PC-9 (cell line): ENCODE data around the gene FBXL5. TPM values are rescaled to one million over a fixed set of nuclear protein-coding genes. Genes with fewer than 3 reads are reported as not detected.

Experiments
- BruUV-seq: library from RNA; stranded (reverse); fragments of 400-500 nt; replicated peaks from 2 replicates; lab custom pipeline; 2021; lab: Mats Ljungman, UMichigan
- CTCF ChIA-PET: fragments of 300-600 bp; sonication (Branson Sonifier 250); formaldehyde crosslinking; loops from one replicate; lab custom pipeline; 2022; ENCODE audit warnings: antibody characterized with exemption; lab: Charles Lee
- POLR2A ChIA-PET: fragments of 300-600 bp; sonication (Branson Sonifier 250); formaldehyde crosslinking; loops from one replicate; lab custom pipeline; 2022; ENCODE audit warnings: antibody characterized with exemption; ENCODE audit not compliant: unreplicated experiment; lab: Charles Lee
- DNase-seq, 2 experiments: peaks; one replicate each; pipeline versions ENCODE4 v3.0.0 to v3.0.0-alpha.2; 2015 to 2022; ENCODE audit warnings: mixed read lengths in 1 of 2
- H2AFZ ChIP-seq: fragments of 200-600 bp; sonication (generic); 2 replicates; pipeline ENCODE4 v1.8.1; 2017; ENCODE audit warnings: antibody characterized with exemption
- H3F3A ChIP-seq: fragments of 200-600 bp; sonication (generic); 2 replicates; pipeline ENCODE4 v1.8.1; 2017; ENCODE audit warnings: antibody characterized with exemption, mild to moderate bottlenecking, low read depth; ENCODE audit not compliant: insufficient read depth
- H3K27ac ChIP-seq: fragments of 200-600 bp; sonication (generic); 2 replicates; pipeline ENCODE4 v1.6.1; 2016; ENCODE audit warnings: mixed run types
- H3K27me3 ChIP-seq: fragments of 200-600 bp; sonication (generic); 2 replicates; pipeline ENCODE4 v1.6.1; 2016; ENCODE audit warnings: low read depth, mixed run types; ENCODE audit not compliant: insufficient read depth
- H3K36me3 ChIP-seq: fragments of 200-600 bp; sonication (generic); 2 replicates; pipeline ENCODE4 v1.6.1; 2016; ENCODE audit warnings: low read depth, mixed run types
- H3K4me1 ChIP-seq: fragments of 200-600 bp; sonication (generic); replicated peaks from 2 replicates; pipeline ENCODE4 v1.6.1; 2016; ENCODE audit warnings: mixed run types; ENCODE audit not compliant: insufficient read depth
- H3K4me2 ChIP-seq: fragments of 200-600 bp; sonication (generic); 2 replicates; pipeline ENCODE4 v1.6.1; 2017; ENCODE audit warnings: mixed run types
- H3K4me3 ChIP-seq: fragments of 200-600 bp; sonication (generic); 2 replicates; pipeline ENCODE4 v1.6.1; 2016; ENCODE audit warnings: mixed run types
- H3K79me2 ChIP-seq: fragments of 200-600 bp; sonication (generic); 2 replicates; pipeline ENCODE4 v1.6.1; 2017; ENCODE audit warnings: low read depth, mixed run types
- H3K9me2 ChIP-seq: fragments of 200-600 bp; sonication (generic); 2 replicates; pipeline ENCODE4 v1.8.1; 2017; ENCODE audit warnings: mild to moderate bottlenecking; ENCODE audit not compliant: insufficient read depth
- H3K9me3 ChIP-seq: fragments of 200-600 bp; sonication (generic); 2 replicates; pipeline ENCODE4 v1.8.1; 2016; ENCODE audit warnings: low read depth; ENCODE audit not compliant: insufficient read depth
- H4K20me1 ChIP-seq: fragments of 200-600 bp; sonication (generic); 2 replicates; pipeline ENCODE4 v1.8.1; 2017; ENCODE audit not compliant: insufficient read depth
- EZH2 ChIP-seq: fragments of 200-600 bp; sonication (generic); IDR thresholded peaks from 2 replicates; pipeline ENCODE4 v1.8.0; 2017; ENCODE audit warnings: antibody characterized with exemption, low read depth
- intact Hi-C: fragments of 100-400 bp; cut with micrococcal nuclease; formaldehyde crosslinking; loops from one replicate; pipeline ENCODE4 v1.10.0; 2022; ENCODE audit not compliant: unreplicated experiment
- total RNA-seq: library from RNA; stranded (reverse); gene quantifications from 2 replicates; pipeline ENCODE4 v1.2.3, GENCODE V29; 2021
- TF ChIP-seq, protein P1 (sequence below): fragments of 200-600 bp; sonication (generic); conservative IDR thresholded peaks from 2 replicates; pipeline ENCODE4 v1.6.1; 2017; ENCODE audit warnings: mixed run types, antibody characterized with exemption, mild to moderate bottlenecking, moderate library complexity

Gene FBXL5
- total RNA-seq, 1 experiment from 2014 or later = 40.7 TPM

DNA sequence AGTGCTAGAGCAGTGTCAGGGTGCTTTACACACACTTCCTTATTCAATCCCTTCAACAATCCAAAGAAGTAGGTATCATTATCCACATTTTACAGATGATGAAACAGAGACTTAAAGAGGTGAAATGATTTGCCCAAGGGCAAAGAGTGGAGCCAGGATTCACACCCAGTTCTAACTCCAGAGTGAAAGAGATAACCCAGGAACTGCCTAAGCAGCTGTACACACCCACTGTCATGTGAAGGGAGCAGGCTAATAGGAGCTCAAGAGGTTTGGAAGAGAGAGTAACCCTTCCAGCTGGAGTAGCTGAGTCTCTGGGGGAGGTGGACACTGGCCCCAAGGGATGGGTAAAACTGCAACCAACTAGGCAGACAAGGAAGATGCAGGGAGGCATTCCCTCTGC, 92.5 kb downstream of the FBXL5 start:
- Histone ChIP-seq H2AFZ (no peak overlapping the region), H3K4me2 (no peak overlapping the region), H3K9me3 (no peaks in the 10 kb centered on the region), H3K27me3 (no peaks in the 10 kb centered on the region), H3K4me3 (no peak overlapping the region), H3F3A (no peaks in the 10 kb centered on the region), H3K36me3 (no peaks in the 10 kb centered on the region), H3K79me2 (no peaks in the 10 kb centered on the region), H3K4me1 (no peaks in the 10 kb centered on the region), H3K27ac (no peak overlapping the region), H3K9me2 (no peaks in the 10 kb centered on the region), H4K20me1 (no peaks in the 10 kb centered on the region)
- no peak for DNase-seq
- TF ChIP-seq, protein P1, sequence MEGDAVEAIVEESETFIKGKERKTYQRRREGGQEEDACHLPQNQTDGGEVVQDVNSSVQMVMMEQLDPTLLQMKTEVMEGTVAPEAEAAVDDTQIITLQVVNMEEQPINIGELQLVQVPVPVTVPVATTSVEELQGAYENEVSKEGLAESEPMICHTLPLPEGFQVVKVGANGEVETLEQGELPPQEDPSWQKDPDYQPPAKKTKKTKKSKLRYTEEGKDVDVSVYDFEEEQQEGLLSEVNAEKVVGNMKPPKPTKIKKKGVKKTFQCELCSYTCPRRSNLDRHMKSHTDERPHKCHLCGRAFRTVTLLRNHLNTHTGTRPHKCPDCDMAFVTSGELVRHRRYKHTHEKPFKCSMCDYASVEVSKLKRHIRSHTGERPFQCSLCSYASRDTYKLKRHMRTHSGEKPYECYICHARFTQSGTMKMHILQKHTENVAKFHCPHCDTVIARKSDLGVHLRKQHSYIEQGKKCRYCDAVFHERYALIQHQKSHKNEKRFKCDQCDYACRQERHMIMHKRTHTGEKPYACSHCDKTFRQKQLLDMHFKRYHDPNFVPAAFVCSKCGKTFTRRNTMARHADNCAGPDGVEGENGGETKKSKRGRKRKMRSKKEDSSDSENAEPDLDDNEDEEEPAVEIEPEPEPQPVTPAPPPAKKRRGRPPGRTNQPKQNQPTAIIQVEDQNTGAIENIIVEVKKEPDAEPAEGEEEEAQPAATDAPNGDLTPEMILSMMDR = no peak
- no peak for TF ChIP-seq EZH2
- intact Hi-C loops = no loop called here
- ChIA-PET POLR2A (no interaction called here), CTCF (no interaction called here)
- BruUV-seq = no TSS peak

DNA sequence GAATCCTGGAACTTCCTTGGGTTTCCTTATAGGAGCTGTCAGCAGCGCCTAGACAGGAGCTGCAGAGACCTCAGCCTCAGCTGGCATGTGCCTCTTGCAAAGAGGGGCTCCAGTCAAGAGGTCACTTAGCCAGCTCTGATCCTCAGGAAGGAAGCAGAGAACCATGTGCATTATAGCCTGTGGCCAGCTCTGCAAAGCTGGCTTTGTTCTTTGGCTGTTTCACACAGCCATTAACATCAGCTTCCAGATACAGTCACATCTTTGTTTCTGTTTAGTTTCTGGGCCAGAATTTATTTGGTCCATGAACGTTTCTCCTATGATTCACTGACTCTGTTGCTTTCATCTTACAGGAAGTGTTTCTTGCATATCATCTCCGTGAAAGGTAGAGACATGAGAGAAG, 93.0 kb downstream of the FBXL5 start:
- intact Hi-C loops = no loop called here
- CTCF ChIA-PET = no interaction called here
- no peaks in the 10 kb centered on the region for H3K79me2 ChIP-seq
- H3F3A ChIP-seq = no peaks in the 10 kb centered on the region
- H3K9me2 ChIP-seq = no peaks in the 10 kb centered on the region
- no peak overlapping the region for H3K27ac ChIP-seq
- no peak overlapping the region for H2AFZ ChIP-seq
- no peaks in the 10 kb centered on the region for H4K20me1 ChIP-seq
- POLR2A ChIA-PET = no interaction called here
- no peak for DNase-seq
- TF ChIP-seq, protein P1 = no peak
- no peak for TF ChIP-seq EZH2
- no peaks in the 10 kb centered on the region for H3K27me3 ChIP-seq
- no peak overlapping the region for H3K4me3 ChIP-seq
- no TSS peak for BruUV-seq
- H3K4me2 ChIP-seq = no peak overlapping the region
- H3K36me3 ChIP-seq = no peaks in the 10 kb centered on the region
- no peaks in the 10 kb centered on the region for H3K9me3 ChIP-seq
- H3K4me1 ChIP-seq = no peaks in the 10 kb centered on the region

- H4K20me1 ChIP-seq = no peaks in the 10 kb centered on the region
- no peak overlapping the region for H3K4me2 ChIP-seq
- no peaks in the 10 kb centered on the region for H3K4me1 ChIP-seq
- ChIA-PET CTCF (no interaction called here), POLR2A (no interaction called here)
- no peaks in the 10 kb centered on the region for H3F3A ChIP-seq
- DNase-seq = no peak
- H3K79me2 ChIP-seq = no peaks in the 10 kb centered on the region
- intact Hi-C loops = no loop called here
- H3K9me3 ChIP-seq = no peaks in the 10 kb centered on the region
- H2AFZ ChIP-seq = no peak overlapping the region
- H3K9me2 ChIP-seq = no peaks in the 10 kb centered on the region
- no peak for TF ChIP-seq EZH2
- TF ChIP-seq, protein P1 = no peak
- no peaks in the 10 kb centered on the region for H3K27me3 ChIP-seq
- no TSS peak for BruUV-seq
- no peak overlapping the region for H3K4me3 ChIP-seq
- H3K36me3 ChIP-seq = no peaks in the 10 kb centered on the region
- no peak overlapping the region for H3K27ac ChIP-seq
Observed at GRCh38 chr4:15558561-15558960, 96.6 kb downstream of the FBXL5 start.
